Activated CD8-positive, alpha-beta memory T cell treated with anti-CD3 and anti-CD28 coated beads for 4 hours (primary cell): ENCODE results near the gene HLF.

ENCODE experiments used
- DNase-seq, 2 donors: peaks; one replicate each; pipeline ENCODE4 v3.0.0-alpha.2; 2020; ENCODE audit warnings: low read depth in 2 of 2

The HLF gene

GRCh38 chr17:55264645-55265298, at the start of gene HLF:
TSS of gene HLF (plus strand) at chr17:55264960. CDS start at chr17:55265485, 525 bp downstream.
- DNase-seq = peak; percentile 31 to 32

GRCh38 chr17:55215711-55216110, 49.0 kb upstream of the HLF start:
- no peak for DNase-seq

- DNase-seq = no peak
Measured at GRCh38 chr17:55216888-55217287, 47.9 kb upstream of the HLF start.

GRCh38 chr17:55219459-55219858, 45.3 kb upstream of the HLF start:
- no peak for DNase-seq

GRCh38 chr17:55219934-55220333, 44.8 kb upstream of the HLF start:
- no peak for DNase-seq

- no peak for DNase-seq
Measured at GRCh38 chr17:55223524-55223923, 41.2 kb upstream of the HLF start.

- no peak for DNase-seq
Measured at GRCh38 chr17:55224746-55225145, 40.0 kb upstream of the HLF start.

- no peak for DNase-seq
Measured at GRCh38 chr17:55225237-55225636, 39.5 kb upstream of the HLF start.

GRCh38 chr17:55228683-55229192, 36.0 kb upstream of the HLF start:
- DNase-seq = no peak

GRCh38 chr17:55229276-55229675, 35.5 kb upstream of the HLF start:
- no peak for DNase-seq

- no peak for DNase-seq
Measured at GRCh38 chr17:55230716-55231115, 34.0 kb upstream of the HLF start.

- DNase-seq = no peak
Measured at GRCh38 chr17:55233840-55234239, 30.9 kb upstream of the HLF start.

- no peak for DNase-seq
Measured at GRCh38 chr17:55236316-55236715, 28.4 kb upstream of the HLF start.

GRCh38 chr17:55237268-55237667, 27.5 kb upstream of the HLF start:
- no peak for DNase-seq

GRCh38 chr17:55237841-55238178, 26.9 kb upstream of the HLF start:
- no peak for DNase-seq

- peak; percentile 75 to 78 for DNase-seq
Measured at GRCh38 chr17:55238179-55238930, 26.4 kb upstream of the HLF start.

- DNase-seq = no peak
Measured at GRCh38 chr17:55238931-55239297, 25.8 kb upstream of the HLF start.

- DNase-seq = no peak
Measured at GRCh38 chr17:55241097-55241496, 23.7 kb upstream of the HLF start.

GRCh38 chr17:55242476-55242875, 22.3 kb upstream of the HLF start:
- DNase-seq = no peak

GRCh38 chr17:55245986-55246385, 18.8 kb upstream of the HLF start:
- no peak for DNase-seq

GRCh38 chr17:55246583-55246982, 18.2 kb upstream of the HLF start:
- DNase-seq = no peak

- no peak for DNase-seq
Measured at GRCh38 chr17:55248077-55248476, 16.7 kb upstream of the HLF start.

- no peak for DNase-seq
Measured at GRCh38 chr17:55249861-55250260, 14.9 kb upstream of the HLF start.
